Skeletal muscle cell (primary cell): Measurements from ENCODE around the gene REPS1.

Experiments
- DNase-seq: peaks from one replicate; pipeline ENCODE4 v3.0.0-alpha.2; 2010; ENCODE audit warnings: low read depth
- H3K4me3 ChIP-seq: 2 replicates; pipeline ENCODE4 v1.5.1; 2011; ENCODE audit warnings: low read depth, mild to moderate bottlenecking, control low read depth, low read length, moderate library complexity

Gene REPS1

DNA sequence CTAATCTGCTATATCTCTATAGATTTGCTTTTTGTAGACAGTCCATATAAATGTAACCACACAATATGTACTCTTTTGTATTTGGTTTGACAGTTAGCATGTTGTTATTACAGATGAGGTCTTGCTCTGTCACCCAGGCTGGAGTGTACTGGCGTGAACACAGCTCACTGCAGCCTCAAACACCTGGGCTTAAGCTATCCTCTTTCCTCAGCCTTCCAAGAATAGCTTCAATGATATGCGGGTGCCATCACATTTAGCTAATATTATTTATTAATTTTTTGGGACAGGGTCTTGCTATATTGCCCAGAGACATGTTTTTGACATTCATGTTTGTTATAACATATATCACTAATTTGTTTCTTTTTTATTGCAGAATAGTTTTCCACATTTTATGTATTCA, 10.8 kb downstream of the REPS1 start:
- no peak overlapping the region for H3K4me3 ChIP-seq
- no peak for DNase-seq

DNA sequence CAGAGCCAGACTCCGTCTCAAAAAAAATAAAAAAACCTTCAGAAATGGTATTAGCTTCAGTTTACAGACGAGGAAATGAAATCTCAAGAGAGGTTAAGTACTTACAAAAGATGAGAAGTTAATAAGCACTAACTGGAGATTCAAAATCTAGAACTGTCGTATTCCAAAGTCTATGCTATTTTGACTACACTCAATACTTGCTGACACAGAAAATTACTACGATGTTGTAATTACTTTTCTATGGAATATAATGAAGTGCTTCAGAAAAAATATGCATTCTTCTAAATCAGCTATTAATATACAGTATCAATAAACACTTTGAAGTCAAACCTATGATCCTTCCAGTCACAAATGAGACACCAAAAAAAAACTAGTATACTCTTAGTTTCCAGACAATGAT, 12.2 kb downstream of the REPS1 start:
- no peak overlapping the region for H3K4me3 ChIP-seq
- DNase-seq: no peak

DNA sequence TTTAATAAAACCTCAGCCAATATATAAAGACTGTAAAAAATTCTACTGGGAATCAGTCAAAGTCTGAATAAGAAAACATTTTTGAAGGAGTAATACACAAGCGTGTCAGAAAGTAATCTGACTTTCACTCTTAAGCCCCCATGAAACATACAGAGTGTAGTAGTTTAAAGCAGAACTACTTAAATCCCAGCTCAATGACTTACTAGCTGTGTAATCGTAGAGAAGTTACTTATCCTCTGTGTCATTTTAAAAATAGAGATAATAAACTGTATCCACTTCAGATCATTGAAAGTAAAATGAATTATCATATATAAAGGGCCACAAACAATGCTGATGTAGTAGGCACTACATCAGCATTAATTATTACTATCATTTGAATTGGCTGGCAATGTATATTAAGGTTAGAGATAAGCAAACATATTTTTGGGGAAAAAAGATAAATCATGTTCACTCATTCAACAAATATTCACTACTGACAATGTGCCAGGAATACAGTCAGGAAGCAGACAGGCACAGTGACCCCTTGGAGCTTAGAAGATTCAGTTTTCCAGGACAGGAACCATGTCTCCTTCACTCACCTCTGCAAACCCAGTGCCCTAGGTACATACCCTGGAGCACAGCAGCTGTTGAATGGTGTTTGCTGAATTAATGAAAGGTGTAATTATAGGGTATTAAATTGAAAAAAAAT, 14.4 kb downstream of the REPS1 start:
- no peak overlapping the region for H3K4me3 ChIP-seq
- no peak for DNase-seq

DNA sequence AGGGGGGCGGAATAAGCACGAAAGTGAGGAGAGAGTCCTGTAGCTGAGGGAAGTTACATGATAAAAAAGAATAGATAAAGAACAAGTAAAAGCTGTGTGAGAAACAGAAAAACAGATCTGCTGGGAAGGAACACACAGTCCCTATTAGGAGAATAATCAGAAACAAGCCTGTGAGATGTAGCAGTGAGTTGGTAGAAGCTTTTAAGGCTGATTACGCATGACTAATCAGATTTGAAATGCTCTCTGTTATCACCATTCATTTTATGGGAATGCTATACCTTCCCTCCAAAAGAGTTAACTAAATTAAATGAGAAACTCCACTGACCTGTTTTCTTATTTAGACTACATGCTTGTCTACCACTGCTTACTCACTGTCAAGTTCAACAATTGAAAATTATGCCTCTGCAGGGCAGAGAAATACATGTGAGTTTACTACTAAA, 15.8 kb downstream of the REPS1 start:
- no peak for DNase-seq
- no peak overlapping the region for H3K4me3 ChIP-seq

GRCh38 chr6:138971601-138972000, 16.5 kb downstream of the REPS1 start:
- no peak for DNase-seq
- no peak overlapping the region for H3K4me3 ChIP-seq

- DNase-seq: peak; percentile 91
- no peak overlapping the region for H3K4me3 ChIP-seq
Observed at GRCh38 chr6:138970856-138971425, 17.1 kb downstream of the REPS1 start.

DNA sequence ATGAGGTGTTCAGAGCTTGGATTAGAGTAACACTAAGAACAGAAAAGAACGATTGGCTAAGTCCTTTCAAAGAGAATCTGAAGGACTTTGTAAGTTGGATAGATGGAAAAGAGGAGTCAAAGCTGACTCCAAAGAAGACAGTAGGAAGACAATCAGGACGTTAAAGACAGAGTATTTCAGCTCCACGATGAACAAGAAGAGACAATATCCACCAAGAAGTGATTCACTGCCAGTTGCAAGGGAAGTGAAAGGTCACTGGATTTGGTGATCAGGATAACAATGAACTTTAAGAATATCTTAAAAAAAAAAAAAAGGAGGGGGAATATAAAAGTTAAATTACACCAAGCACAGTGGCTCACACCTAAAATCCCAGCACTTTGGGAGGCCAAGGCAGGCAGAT, 17.9 kb downstream of the REPS1 start:
- no peak overlapping the region for H3K4me3 ChIP-seq
- DNase-seq: no peak

GRCh38 chr6:138966870-138967269, 21.2 kb downstream of the REPS1 start:
- no peak overlapping the region for H3K4me3 ChIP-seq
- DNase-seq: no peak

DNA sequence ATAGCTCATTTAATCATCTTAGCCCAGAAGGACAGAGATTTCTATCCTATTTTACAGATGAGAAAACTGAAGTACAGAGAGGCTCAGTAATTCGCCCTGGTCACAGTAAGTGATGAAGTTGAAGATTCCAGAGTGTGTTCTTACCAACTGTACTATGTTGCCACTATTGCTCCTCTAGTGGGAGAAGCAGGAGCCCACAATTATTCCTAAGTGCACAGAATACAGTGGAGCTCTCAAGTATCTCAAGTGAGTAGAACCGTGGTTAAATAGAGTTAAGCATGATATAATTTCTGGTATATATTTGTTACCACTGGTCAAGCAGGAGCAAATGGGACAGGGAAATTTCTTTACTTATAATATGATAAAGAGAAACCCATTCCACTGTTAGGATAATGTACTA, 22.1 kb downstream of the REPS1 start:
- no peak overlapping the region for H3K4me3 ChIP-seq
- no peak for DNase-seq

GRCh38 chr6:138965291-138965874, 22.7 kb downstream of the REPS1 start:
- DNase-seq: no peak
- no peak overlapping the region for H3K4me3 ChIP-seq

GRCh38 chr6:138964012-138964411, 24.0 kb downstream of the REPS1 start:
- DNase-seq: no peak
- no peak overlapping the region for H3K4me3 ChIP-seq

DNA sequence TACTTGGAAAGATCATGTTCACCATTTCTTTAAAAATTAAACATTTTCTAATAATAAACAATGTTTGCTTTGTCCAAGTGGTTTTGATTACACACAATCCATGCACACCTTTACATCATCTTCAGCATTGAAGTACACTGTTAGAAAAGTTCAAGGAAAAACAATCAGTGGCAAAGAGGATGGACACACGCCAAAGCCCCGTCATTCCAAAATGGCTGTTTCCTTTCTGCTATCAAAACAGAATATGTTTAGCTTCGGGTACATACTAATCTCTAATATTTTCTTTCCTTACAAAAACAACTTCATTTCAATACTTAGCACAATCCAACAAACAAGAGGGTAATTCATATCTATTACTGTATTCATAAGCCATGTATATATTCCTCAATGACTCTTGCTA, 24.5 kb downstream of the REPS1 start:
- no peak overlapping the region for H3K4me3 ChIP-seq
- DNase-seq: no peak

DNA sequence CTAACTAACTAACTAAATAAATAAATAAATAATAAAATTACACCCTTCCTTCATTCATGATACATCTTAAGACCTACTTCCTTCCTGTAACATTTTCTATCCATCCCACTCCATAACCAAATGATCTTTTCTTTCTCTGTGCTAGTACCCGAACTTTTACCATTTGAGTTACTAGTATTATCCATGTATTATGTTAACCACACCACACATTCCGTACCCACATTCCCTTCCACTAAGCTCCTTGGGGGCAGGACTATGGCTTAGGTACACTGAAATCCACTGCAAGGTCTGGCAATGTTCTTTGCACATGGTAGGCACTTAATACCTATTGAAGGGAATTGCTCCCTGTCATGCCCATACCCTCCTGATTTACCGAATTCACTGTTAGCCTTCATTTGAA, 24.9 kb downstream of the REPS1 start:
- H3K4me3 ChIP-seq: no peak overlapping the region
- DNase-seq: no peak

DNA sequence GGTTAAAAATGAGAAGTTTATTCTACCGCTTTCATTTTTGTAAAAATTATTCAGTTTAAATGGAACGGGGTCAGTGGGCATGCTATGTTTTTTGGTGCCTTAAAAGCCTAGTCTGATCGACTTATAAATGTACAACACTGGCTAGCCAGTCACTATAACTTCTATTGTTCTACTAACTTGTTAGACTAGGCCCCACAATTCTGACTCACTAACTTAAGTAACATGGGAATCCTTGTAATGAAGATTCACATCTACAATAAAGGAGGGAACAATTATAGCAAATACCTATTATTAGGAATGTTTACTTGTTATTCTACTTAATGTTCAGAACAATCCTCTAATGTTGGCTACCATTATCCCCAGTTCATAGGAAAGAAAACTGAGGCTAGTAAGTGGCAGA, 28.5 kb downstream of the REPS1 start:
- no peak for DNase-seq
- H3K4me3 ChIP-seq: no peak overlapping the region

GRCh38 chr6:138958595-138958994, 29.5 kb downstream of the REPS1 start:
- no peak overlapping the region for H3K4me3 ChIP-seq
- no peak for DNase-seq

- H3K4me3 ChIP-seq: no peak overlapping the region
- no peak for DNase-seq
Observed at GRCh38 chr6:138957903-138958302, 30.1 kb downstream of the REPS1 start.

DNA sequence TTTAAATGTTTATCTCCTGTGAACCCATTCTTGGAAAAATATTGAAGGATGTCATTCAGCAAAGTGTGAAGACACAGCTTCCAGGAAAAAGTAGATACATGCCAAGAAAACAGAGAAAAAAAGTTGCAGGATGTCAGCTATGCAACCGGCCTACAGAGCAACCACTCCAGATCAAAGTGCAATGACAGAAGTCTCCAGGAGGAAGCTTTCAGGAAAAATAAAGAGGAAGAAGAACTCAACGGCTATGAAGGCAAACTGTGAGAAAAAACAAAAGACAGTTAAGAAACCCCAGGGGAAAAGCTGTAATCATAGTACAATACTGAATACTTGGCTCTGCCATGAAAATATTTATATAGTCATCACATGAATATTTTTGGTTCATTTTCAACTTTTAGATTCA, 30.6 kb downstream of the REPS1 start:
- no peak overlapping the region for H3K4me3 ChIP-seq
- no peak for DNase-seq

DNA sequence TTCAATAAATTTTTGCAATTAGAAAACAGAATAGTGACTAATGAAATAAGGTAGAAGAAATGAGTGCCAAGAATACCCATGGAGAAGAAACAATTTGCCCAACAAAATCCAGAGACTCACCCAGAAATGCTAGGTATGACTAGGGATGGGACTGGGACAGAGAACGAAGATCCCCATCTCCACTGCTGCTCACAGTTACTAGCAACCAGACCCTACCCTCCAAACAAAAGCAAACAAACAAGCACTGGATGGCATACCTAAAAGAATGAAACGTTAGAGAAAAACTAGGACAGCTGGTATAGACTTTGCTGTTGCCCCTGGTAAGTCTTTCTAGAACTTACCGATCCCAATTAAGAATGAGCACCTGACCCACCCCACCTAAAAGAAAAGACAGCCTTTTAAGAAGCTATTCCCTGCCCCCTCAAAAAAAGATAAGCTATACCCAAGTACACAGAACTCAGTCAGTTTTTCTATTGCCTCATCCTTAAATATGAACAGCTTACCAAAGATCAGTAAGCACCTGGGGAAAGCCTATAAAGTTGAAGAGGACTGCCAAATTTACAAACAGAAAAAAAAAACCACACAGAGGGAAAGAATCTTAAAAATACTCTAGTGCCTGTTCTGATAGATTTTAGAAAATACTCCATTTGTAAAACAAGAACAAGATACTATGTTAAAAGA, 31.7 kb downstream of the REPS1 start:
- H3K4me3 ChIP-seq: no peak overlapping the region
- DNase-seq: no peak

GRCh38 chr6:138955262-138955661, 32.8 kb downstream of the REPS1 start:
- no peak overlapping the region for H3K4me3 ChIP-seq
- no peak for DNase-seq

GRCh38 chr6:138953451-138953850, 34.6 kb downstream of the REPS1 start:
- no peak for DNase-seq
- no peak overlapping the region for H3K4me3 ChIP-seq
